ENCODE measurements around the gene PPIL3.
A peak's percentile ranks its signal among the peaks of the same experiment; 100 is the strongest.
"Not testable (repeated sequence)": the region's sequence is repeated elsewhere in the genome, so short reads cannot be mapped to it uniquely, and the experiment has no call there.

PPIL3 gene

GRCh38 chr2:200888704-200889625 is at the start of gene PPIL3, which contains the start of gene NIF3L1:
Gene PPIL3, minus strand, starts transcription at chr2:200889077. Its CDS starts 1,462 bp downstream, at chr2:200887615.
Gene NIF3L1, plus strand, starts transcription at chr2:200889371. Its CDS starts 2,573 bp downstream, at chr2:200891944.
- DNase-seq, result peak; percentile 99

- peak; percentile 53 for DNase-seq
These were observed 42.2 kb upstream of the PPIL3 start for GRCh38 chr2:200930947-200931626.

- DNase-seq, result no peak
These were observed 40.7 kb upstream of the PPIL3 start for GRCh38 chr2:200929334-200930249.

- no peak for DNase-seq
These were observed 33.6 kb upstream of the PPIL3 start for GRCh38 chr2:200922439-200922838.

- no peak for DNase-seq
These were observed 24.8 kb upstream of the PPIL3 start for GRCh38 chr2:200913654-200914053.

- DNase-seq, result no peak
These were observed 21.1 kb upstream of the PPIL3 start for GRCh38 chr2:200909958-200910357.

GRCh38 chr2:200905618-200906296 is 16.9 kb upstream of the PPIL3 start:
- DNase-seq, result peak; percentile 87

- DNase-seq, result peak; percentile 97
These were observed 12.7 kb upstream of the PPIL3 start for GRCh38 chr2:200901459-200902072.

GRCh38 chr2:200899482-200899881 is 10.6 kb upstream of the PPIL3 start:
- no peak for DNase-seq

- DNase-seq, result not testable (repeated sequence)
These were observed 7.1 kb downstream of the PPIL3 start for GRCh38 chr2:200881715-200882249.

- no peak for DNase-seq
These were observed 10.5 kb downstream of the PPIL3 start for GRCh38 chr2:200878289-200878880.

GRCh38 chr2:200877443-200877842 is 11.4 kb downstream of the PPIL3 start:
- peak; percentile 50 for DNase-seq

GRCh38 chr2:200873560-200873959 is 15.3 kb downstream of the PPIL3 start:
- no peak for DNase-seq

GRCh38 chr2:200871151-200871550 is 17.7 kb downstream of the PPIL3 start:
- DNase-seq, result peak; percentile 37

GRCh38 chr2:200869014-200869413 is 19.9 kb downstream of the PPIL3 start:
- DNase-seq, result peak; percentile 49

- peak; percentile 95 for DNase-seq
These were observed 24.5 kb downstream of the PPIL3 start, which contains the start of gene CLK1 for GRCh38 chr2:200864176-200865034. Gene CLK1, minus strand, starts transcription at chr2:200864658. Its CDS starts 2,796 bp downstream, at chr2:200861862.

- DNase-seq, result no peak
These were observed 25.1 kb downstream of the PPIL3 start for GRCh38 chr2:200863782-200864175.

- peak; percentile 76 for DNase-seq
These were observed 26.3 kb downstream of the PPIL3 start for GRCh38 chr2:200862532-200863000.

GRCh38 chr2:200861617-200862155 is 27.2 kb downstream of the PPIL3 start:
- DNase-seq, result no peak
